ENCODE data around the gene FOXK2. TPM values are rescaled to one million over a fixed set of nuclear protein-coding genes. Genes with fewer than 3 reads are reported as not detected.
A peak's percentile ranks its signal among the peaks of the same experiment; 100 is the strongest.

FOXK2 gene
- polyA plus RNA-seq, 2 of the 4 experiments (the other 2 are of a cell fraction): 34.8 to 39.2 TPM

GRCh38 chr17:82494236-82495055, 25.1 kb upstream of the FOXK2 start (continued):
- peak in 1 of 2 experiments; percentile 57; a peak in 1 of 4 replicates for TF ChIP-seq CEBPB (IDR thresholded peaks at IDR 0.05)
- TF ChIP-seq KDM1A (IDR thresholded peaks at IDR 0.05; ENCODE audit: low read depth): peak; percentile 90
- TF ChIP-seq EHMT2 (IDR thresholded peaks at IDR 0.05; ENCODE audit: low read depth): no peak
- TF ChIP-seq E2F6 (IDR thresholded peaks at IDR 0.05; ENCODE audit: borderline replicate concordance, low read depth): 0 out of 2 replicates have a peak, but pooled peaks have one; percentile 40
- peak in 1 of 2 experiments; percentile 66; a peak in 2 of 5 replicates for TF ChIP-seq JUN (IDR thresholded peaks at IDR 0.05)
- TF ChIP-seq FOSB (CRISPR knock-in tag; IDR thresholded peaks at IDR 0.05): peak; percentile 46
- no peak for TF ChIP-seq HEYL (CRISPR knock-in tag; IDR thresholded peaks at IDR 0.05)
- TF ChIP-seq, protein P1, sequence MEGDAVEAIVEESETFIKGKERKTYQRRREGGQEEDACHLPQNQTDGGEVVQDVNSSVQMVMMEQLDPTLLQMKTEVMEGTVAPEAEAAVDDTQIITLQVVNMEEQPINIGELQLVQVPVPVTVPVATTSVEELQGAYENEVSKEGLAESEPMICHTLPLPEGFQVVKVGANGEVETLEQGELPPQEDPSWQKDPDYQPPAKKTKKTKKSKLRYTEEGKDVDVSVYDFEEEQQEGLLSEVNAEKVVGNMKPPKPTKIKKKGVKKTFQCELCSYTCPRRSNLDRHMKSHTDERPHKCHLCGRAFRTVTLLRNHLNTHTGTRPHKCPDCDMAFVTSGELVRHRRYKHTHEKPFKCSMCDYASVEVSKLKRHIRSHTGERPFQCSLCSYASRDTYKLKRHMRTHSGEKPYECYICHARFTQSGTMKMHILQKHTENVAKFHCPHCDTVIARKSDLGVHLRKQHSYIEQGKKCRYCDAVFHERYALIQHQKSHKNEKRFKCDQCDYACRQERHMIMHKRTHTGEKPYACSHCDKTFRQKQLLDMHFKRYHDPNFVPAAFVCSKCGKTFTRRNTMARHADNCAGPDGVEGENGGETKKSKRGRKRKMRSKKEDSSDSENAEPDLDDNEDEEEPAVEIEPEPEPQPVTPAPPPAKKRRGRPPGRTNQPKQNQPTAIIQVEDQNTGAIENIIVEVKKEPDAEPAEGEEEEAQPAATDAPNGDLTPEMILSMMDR (IDR thresholded peaks at IDR 0.05): peak; percentile 98
- TF ChIP-seq GATA3 (IDR thresholded peaks at IDR 0.05; ENCODE audit: borderline replicate concordance): peak; percentile 75; the same call in 1 of the 2 replicates
- peak; percentile 48; the same call in 1 of the 2 replicates for TF ChIP-seq HOXB5 (CRISPR knock-in tag; IDR thresholded peaks at IDR 0.05)
- TF ChIP-seq, protein P2, sequence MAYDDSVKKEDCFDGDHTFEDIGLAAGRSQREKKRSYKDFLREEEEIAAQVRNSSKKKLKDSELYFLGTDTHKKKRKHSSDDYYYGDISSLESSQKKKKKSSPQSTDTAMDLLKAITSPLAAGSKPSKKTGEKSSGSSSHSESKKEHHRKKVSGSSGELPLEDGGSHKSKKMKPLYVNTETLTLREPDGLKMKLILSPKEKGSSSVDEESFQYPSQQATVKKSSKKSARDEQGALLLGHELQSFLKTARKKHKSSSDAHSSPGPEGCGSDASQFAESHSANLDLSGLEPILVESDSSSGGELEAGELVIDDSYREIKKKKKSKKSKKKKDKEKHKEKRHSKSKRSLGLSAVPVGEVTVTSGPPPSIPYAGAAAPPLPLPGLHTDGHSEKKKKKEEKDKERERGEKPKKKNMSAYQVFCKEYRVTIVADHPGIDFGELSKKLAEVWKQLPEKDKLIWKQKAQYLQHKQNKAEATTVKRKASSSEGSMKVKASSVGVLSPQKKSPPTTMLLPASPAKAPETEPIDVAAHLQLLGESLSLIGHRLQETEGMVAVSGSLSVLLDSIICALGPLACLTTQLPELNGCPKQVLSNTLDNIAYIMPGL (CRISPR knock-in tag; IDR thresholded peaks at IDR 0.05; ENCODE audit: borderline replicate concordance): peak; percentile 97
- no peak for TF ChIP-seq ZC3H11A (IDR thresholded peaks at IDR 0.05)
- TF ChIP-seq KDM5A (IDR thresholded peaks at IDR 0.05): no peak
- TF ChIP-seq FOSL2 (IDR thresholded peaks at IDR 0.05): no peak
- peak; percentile 70 for TF ChIP-seq FOSL2 (CRISPR knock-in tag; IDR thresholded peaks at IDR 0.05)
- peak; percentile 75; the same call in 1 of the 2 replicates for TF ChIP-seq RARB (CRISPR knock-in tag; IDR thresholded peaks at IDR 0.05)

GRCh38 chr17:82495844-82496528, 23.5 kb upstream of the FOXK2 start:
- peaks cover 33% of the 10 kb centered on the region for H3K4me1 ChIP-seq
- peak overlapping the region; percentile 95; the same call in 2 of the 3 replicates for H3K4me2 ChIP-seq
- no peaks in the 10 kb centered on the region for H3K9me3 ChIP-seq
- TF ChIP-seq, protein P3, sequence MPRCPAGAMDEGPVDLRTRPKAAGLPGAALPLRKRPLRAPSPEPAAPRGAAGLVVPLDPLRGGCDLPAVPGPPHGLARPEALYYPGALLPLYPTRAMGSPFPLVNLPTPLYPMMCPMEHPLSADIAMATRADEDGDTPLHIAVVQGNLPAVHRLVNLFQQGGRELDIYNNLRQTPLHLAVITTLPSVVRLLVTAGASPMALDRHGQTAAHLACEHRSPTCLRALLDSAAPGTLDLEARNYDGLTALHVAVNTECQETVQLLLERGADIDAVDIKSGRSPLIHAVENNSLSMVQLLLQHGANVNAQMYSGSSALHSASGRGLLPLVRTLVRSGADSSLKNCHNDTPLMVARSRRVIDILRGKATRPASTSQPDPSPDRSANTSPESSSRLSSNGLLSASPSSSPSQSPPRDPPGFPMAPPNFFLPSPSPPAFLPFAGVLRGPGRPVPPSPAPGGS (IDR thresholded peaks at IDR 0.05): 0 out of 3 replicates have a peak, but pooled peaks have one; percentile 11
- no peak for TF ChIP-seq ATOH8 (CRISPR knock-in tag; IDR thresholded peaks at IDR 0.05; ENCODE audit: low read depth)
- H3K4me3 ChIP-seq: no peak overlapping the region
- peak overlapping the region in 1 of 2 experiments; percentile 65; a peak in 1 of 6 replicates for H3K27ac ChIP-seq
- WGBS (ENCODE audit: missing lambda C conversion rate): 83% methylated on average over 11 of the region's 12 CpGs
- ChIA-PET CTCF (interaction anchor here (0.7 to 5.0 kb wide), 11 partner anchors 8 to 189 kb away, joined by 3 to 31 read pairs (median 5); no protein-coding TSS in a partner anchor), POLR2A (no interaction called here)
- DNase-seq (ENCODE audit: low read depth in 1 of 2, low spot score in 1 of 2) (no peak), ATAC-seq (no peak), FAIRE-seq (no peak)
